Kidney (tissue), 14 donors: Measurements from ENCODE around the gene ADAMTSL2. TPM values are rescaled to one million over a fixed set of nuclear protein-coding genes. Genes with fewer than 3 reads are reported as not detected.

Source experiments
- DNase-seq, 5 donors: peaks; one replicate each; pipeline ENCODE4 v3.0.0-alpha.2; 2013 to 2020
- FAIRE-seq: peaks from 2 replicates; lab custom pipeline; 2012; peaks lifted over from hg19 to GRCh38; lab: Jason Lieb, UNC
- H3K27ac ChIP-seq, 2 donors: one replicate each; pipeline ENCODE4 v1.7.0; 2013; ENCODE audit warnings: low read depth in 2 of 2, low read length in 2 of 2, inconsistent platforms in 1 of 2
- H3K27me3 ChIP-seq: one replicate; pipeline ENCODE4 v1.7.1; 2013; ENCODE audit warnings: low read length, inconsistent platforms; ENCODE audit not compliant: control insufficient read depth, insufficient read depth
- H3K36me3 ChIP-seq, 3 donors: one replicate each; pipeline versions ENCODE4 v1.7.0 to v1.7.1; 2013; ENCODE audit warnings: low read length in 3 of 3, control low read depth in 1 of 3, inconsistent platforms in 1 of 3; ENCODE audit not compliant: insufficient read depth in 3 of 3, control insufficient read depth in 2 of 3
- H3K4me1 ChIP-seq, 3 donors: one replicate each; pipeline versions ENCODE4 v1.7.0 to v1.7.1; 2013; ENCODE audit warnings: low read length in 3 of 3, inconsistent platforms in 1 of 3, low read depth in 1 of 3; ENCODE audit not compliant: control insufficient read depth in 2 of 3, insufficient read depth in 2 of 3
- H3K4me3 ChIP-seq, 3 donors: one replicate each; pipeline versions ENCODE4 v1.7.0 to v1.8.1; 2013; ENCODE audit warnings: low read length in 3 of 3, control low read depth in 1 of 3, inconsistent platforms in 1 of 3
- H3K9ac ChIP-seq, 3 donors: one replicate each; pipeline versions ENCODE4 v1.7.0 to v1.7.1; 2013; ENCODE audit warnings: low read length in 3 of 3, control low read depth in 1 of 3, inconsistent platforms in 1 of 3
- H3K9me3 ChIP-seq, 3 donors: one replicate each; pipeline versions ENCODE4 v1.7.0 to v1.7.1; 2013; ENCODE audit warnings: low read length in 3 of 3, control low read depth in 1 of 3, inconsistent platforms in 1 of 3; ENCODE audit not compliant: control insufficient read depth in 2 of 3, insufficient read depth in 1 of 3
- intact Hi-C: fragments of 100-400 bp; cut with DNase I; formaldehyde crosslinking; loops from one replicate; pipeline ENCODE4 v1.11.1; 2022
- polyA plus RNA-seq: library from polyadenylated mRNA; stranded (reverse); fragments of 350-450 nt; fragmentation: Illumina TruSeq; extraction: RNeasy Lipid Tissue Mini Kit (QIAGEN cat#74804); gene quantifications from one replicate; pipeline ENCODE4 v1.2.3, GENCODE V29; 2014; ENCODE audit warnings: low read depth, low replicate concordance; ENCODE audit not compliant: insufficient read depth
- total RNA-seq: library from RNA; stranded (reverse); fragmentation: NEBNext Ultra II Directional; extraction: Animal tissue kit (Norgen Biotek cat#: 25700); gene quantifications from one replicate; pipeline ENCODE4 v1.2.1, GENCODE V29; 2021
- TF ChIP-seq, protein P1 (sequence below): IDR thresholded peaks from 3 replicates; pipeline ENCODE4 v1.5.1; 2012; ENCODE audit warnings: mild to moderate bottlenecking, moderate library complexity, borderline replicate concordance; ENCODE audit not compliant: insufficient read depth; ENCODE audit errors: extremely low read depth
- donor health status: control.
- donor health status: control.
- donor health status: control.
- donor health status: control.
- donor health status: control.
- donor health status: DM: yes; HTN: yes; CAD: no.
- donor health status: Normal renal cell carcinoma (clear cell type).

The ADAMTSL2 gene
- total and polyA plus RNA-seq, 2 donors from 2014 or later: 20.0 to 32.1 TPM

DNA sequence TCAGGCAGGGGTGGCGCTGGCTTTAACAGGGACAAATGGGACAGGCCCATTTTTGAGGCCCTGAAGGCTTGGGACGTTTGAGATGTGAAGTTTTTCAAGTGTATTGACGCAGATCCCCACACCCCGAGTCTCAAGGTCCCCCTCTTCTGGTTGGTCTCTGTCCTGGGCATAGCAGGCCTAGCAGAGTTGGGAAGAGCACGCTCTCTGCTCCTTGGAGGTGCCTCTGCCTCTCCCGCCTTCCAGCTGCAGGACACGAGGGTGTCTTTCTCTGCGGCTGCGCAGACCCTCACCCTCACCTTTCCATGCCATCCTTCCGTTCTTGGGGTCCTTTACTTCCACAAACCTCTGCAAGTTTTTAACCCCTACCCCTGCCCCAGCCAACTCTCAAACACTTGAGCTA lies 18.6 kb downstream of the ADAMTSL2 start:
- Histone ChIP-seq H3K4me3 (no peak overlapping the region), H3K36me3 (peaks cover 0 to 10% (median 7%) of the 10 kb centered on the region in 3 donors), H3K27ac (no peak overlapping the region), H3K4me1 (peaks cover 0 to 7% (median 0%) of the 10 kb centered on the region in 3 donors), H3K9ac (no peak overlapping the region), H3K27me3 (no peaks in the 10 kb centered on the region), H3K9me3 (no peaks in the 10 kb centered on the region)
- DNase-seq (no peak), FAIRE-seq (no peak)
- intact Hi-C loops: no loop called here
- TF ChIP-seq, protein P1, sequence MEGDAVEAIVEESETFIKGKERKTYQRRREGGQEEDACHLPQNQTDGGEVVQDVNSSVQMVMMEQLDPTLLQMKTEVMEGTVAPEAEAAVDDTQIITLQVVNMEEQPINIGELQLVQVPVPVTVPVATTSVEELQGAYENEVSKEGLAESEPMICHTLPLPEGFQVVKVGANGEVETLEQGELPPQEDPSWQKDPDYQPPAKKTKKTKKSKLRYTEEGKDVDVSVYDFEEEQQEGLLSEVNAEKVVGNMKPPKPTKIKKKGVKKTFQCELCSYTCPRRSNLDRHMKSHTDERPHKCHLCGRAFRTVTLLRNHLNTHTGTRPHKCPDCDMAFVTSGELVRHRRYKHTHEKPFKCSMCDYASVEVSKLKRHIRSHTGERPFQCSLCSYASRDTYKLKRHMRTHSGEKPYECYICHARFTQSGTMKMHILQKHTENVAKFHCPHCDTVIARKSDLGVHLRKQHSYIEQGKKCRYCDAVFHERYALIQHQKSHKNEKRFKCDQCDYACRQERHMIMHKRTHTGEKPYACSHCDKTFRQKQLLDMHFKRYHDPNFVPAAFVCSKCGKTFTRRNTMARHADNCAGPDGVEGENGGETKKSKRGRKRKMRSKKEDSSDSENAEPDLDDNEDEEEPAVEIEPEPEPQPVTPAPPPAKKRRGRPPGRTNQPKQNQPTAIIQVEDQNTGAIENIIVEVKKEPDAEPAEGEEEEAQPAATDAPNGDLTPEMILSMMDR: no peak

DNA sequence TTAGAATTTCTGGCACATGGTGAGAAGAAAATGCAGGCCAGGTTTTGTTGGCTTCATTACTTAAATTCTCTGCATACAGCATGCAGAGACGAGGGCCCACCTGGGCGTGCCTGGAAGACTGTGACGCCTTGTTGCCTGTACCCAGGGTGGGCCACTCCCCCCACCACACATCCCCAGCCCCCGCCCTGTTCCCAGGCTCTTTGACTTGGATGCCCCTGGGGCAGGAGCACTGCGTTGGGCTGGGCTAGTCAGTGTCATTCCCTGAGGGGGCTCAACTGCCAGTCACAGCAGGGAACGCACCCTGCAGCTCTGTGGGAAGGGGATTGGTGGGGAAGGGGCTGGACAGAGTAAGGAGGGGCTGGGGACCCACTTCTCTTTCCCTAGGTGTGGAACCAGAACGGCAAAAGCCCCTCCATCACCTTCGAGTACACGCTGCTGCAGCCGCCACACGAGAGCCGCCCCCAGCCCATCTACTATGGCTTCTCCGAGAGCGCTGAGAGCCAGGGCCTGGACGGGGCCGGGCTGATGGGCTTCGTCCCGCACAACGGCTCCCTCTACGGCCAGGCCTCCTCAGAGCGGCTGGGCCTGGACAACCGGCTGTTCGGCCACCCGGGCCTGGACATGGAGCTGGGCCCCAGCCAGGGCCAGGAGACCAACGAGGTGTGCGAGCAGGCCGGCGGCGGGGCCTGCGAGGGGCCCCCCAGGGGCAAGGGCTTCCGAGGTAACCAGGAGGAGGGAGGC lies 19.6 kb downstream of the ADAMTSL2 start:
- FAIRE-seq (no peak), DNase-seq (no peak)
- no peaks in the 10 kb centered on the region for H3K27me3 ChIP-seq
- H3K27ac ChIP-seq: no peak overlapping the region
- no peak overlapping the region for H3K9ac ChIP-seq
- H3K4me1 ChIP-seq: peaks cover 0 to 11% (median 0%) of the 10 kb centered on the region in 3 donors
- H3K4me3 ChIP-seq: no peak overlapping the region
- TF ChIP-seq, protein P1: no peak
- H3K9me3 ChIP-seq: no peaks in the 10 kb centered on the region
- H3K36me3 ChIP-seq: peaks cover 0 to 10% (median 7%) of the 10 kb centered on the region in 3 donors
- intact Hi-C loops: no loop called here

DNA sequence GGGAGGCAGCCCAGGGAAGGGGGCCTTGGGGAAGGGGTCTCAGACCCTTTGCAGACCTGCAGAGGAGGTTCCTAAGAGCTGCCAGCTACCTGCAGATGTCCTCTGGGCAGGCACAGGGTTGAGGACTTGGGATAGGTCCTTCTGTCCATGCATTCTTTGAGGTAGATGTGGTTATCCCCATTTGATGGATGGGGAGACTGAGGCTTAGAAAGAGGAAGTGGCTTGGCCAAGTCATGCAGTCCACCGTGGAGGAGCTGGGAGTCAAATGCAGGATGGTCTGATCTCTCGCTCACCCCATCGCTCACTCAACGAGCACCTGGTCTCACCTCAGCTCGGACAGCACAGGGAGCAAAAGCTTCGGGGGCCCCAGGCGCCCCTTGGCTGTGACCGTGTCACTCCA lies 20.2 kb downstream of the ADAMTSL2 start:
- Histone ChIP-seq H3K27ac (no peak overlapping the region), H3K36me3 (peaks cover 0 to 8% (median 7%) of the 10 kb centered on the region in 3 donors), H3K9ac (no peak overlapping the region), H3K9me3 (no peaks in the 10 kb centered on the region), H3K4me1 (peaks cover 0 to 13% (median 0%) of the 10 kb centered on the region in 3 donors), H3K4me3 (no peak overlapping the region), H3K27me3 (no peaks in the 10 kb centered on the region)
- TF ChIP-seq, protein P1: no peak
- DNase-seq: no peak
- intact Hi-C loops: no loop called here
- no peak for FAIRE-seq
